Tibial nerve (tissue), 4 donors: Measurements from ENCODE around the gene ENO1. TPM values are rescaled to one million over a fixed set of nuclear protein-coding genes. Genes with fewer than 3 reads are reported as not detected.

Source experiments
- DNase-seq, 2 donors: peaks; one replicate each; pipeline ENCODE4 v3.0.0-alpha.2; 2019; ENCODE audit warnings: low spot score in 2 of 2
- H3K27ac ChIP-seq, 4 donors: fragments of 200-600 bp; sonication (generic) in 3 of 4; one replicate each; pipeline ENCODE4 v1.5.1; 2017 to 2019; ENCODE audit warnings: mild to moderate bottlenecking in 1 of 4
- H3K27me3 ChIP-seq, 2 donors: fragments of 200-600 bp; sonication (generic) in 1 of 2; one replicate each; pipeline versions ENCODE4 v1.5.1 to v1.6.0; 2017 to 2019
- H3K36me3 ChIP-seq, 3 donors: fragments of 200-600 bp; sonication (generic); one replicate each; pipeline ENCODE4 v1.5.1; 2018 to 2019
- H3K4me1 ChIP-seq, 4 donors: fragments of 200-600 bp; sonication (generic) in 3 of 4; one replicate each; pipeline ENCODE4 v1.5.1; 2017 to 2019
- H3K4me3 ChIP-seq, 4 donors: fragments of 200-600 bp; sonication (generic) in 3 of 4; one replicate each; pipeline ENCODE4 v1.5.1; 2017 to 2019; ENCODE audit warnings: mild to moderate bottlenecking in 1 of 4, moderate library complexity in 1 of 4
- H3K9me3 ChIP-seq, 4 donors: fragments of 200-600 bp; sonication (generic) in 3 of 4; one replicate each; pipeline ENCODE4 v1.5.1; 2017 to 2019
- EP300 ChIP-seq, 2 donors: sonication (generic); formaldehyde crosslinking; IDR thresholded peaks; one replicate each; pipeline ENCODE4 v1.6.1; 2017; ENCODE audit warnings: antibody characterized with exemption in 2 of 2, mild to moderate bottlenecking in 1 of 2
- POLR2A ChIP-seq, 2 donors: fragments of 450-650 bp; IDR thresholded peaks; one replicate each; pipeline ENCODE4 v1.6.1; 2017; ENCODE audit warnings: antibody characterized with exemption in 2 of 2, mild to moderate bottlenecking in 2 of 2, moderate library complexity in 2 of 2
- WGBS, 2 donors: methylation state at CpG; one replicate each; pipeline ENCODE4 v1.1.5; 2018; 5-methylcytosine and 5-hydroxymethylcytosine counted together
- total RNA-seq, 4 donors: library from RNA; depleted of rRNA; stranded (reverse); fragments of >200 nt; gene quantifications; one replicate each; pipeline ENCODE4 v1.1.0, GENCODE V29; 2016
- TF ChIP-seq, protein P1 (sequence below), 5 experiments: fragments of 200-600 bp in 3 of 5; fragments of 450-650 bp in 2 of 5; sonication (generic) in 3 of 5; IDR thresholded peaks; one replicate each; pipeline ENCODE4 v1.5.1; 2016 to 2019; ENCODE audit warnings: antibody characterized with exemption in 5 of 5, mild to moderate bottlenecking in 3 of 5, moderate library complexity in 2 of 5

ENO1 gene
- total RNA-seq, 4 donors from 2014 or later: 373 to 741 (median 459) TPM

DNA sequence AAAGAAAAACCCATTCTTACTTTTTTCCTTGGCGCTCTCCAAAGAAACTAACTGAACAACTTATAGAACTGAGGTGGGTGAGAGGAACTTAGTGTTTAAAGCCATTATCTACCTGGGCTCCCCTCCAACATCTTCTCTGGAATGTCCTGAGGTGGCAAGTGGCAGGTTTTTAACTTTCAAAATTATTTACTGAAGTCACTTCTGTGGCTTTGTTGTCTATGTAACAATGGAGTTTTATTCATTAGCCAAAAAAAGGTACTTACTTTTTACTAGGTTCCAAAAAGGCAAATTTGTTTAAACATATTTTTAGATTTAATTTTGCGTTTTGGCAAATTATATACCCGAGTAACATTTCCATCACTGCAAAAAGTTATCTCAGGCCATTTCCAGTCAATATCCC, 2.4 kb downstream of the ENO1 start:
- H3K4me3 ChIP-seq: peak overlapping the region in 1 of 4 donors; percentile 10

DNA sequence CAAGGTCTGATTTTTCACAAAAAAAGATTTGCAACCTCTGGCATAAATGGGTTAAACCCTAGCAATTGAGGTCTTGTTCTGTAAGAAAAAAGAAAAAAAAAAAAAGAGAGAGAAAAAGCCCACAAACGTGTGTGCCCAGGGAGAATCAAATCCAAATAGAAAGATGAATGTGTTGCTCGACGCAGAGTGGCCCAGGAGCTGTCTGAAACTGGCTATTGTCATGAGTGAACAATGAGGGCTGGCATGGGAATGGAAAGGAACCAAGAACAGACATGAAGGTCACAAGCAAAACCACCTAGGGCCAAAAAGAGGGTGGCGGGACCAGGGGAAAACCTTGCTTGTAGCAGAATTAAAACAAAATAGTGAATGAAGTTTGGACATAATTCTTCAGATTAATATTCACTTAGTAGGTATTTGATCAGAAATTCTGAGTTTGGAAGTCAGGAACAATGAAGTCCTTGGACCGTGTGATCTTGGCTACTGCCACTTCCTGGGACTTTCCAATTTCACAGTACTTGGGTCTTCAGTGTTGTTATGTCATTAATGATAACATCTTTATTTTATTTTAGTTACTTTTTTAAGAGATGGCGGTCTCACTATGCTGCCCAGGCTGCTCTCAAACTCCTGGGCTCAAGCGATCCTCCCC, 3.1 kb downstream of the ENO1 start:
- WGBS, 2 donors: 38 to 45% methylated on average over 7 of the region's 7 CpGs
- H3K4me1 ChIP-seq: peaks cover 0 to 72% (median 57%) of the 10 kb centered on the region in 4 donors
- H3K9me3 ChIP-seq: no peaks in the 10 kb centered on the region
- H3K27ac ChIP-seq: peak overlapping the region in 3 of 4 donors; percentile 39 to 85 (median 43)
- peaks cover 6 to 42% (median 36%) of the 10 kb centered on the region in 3 donors for H3K36me3 ChIP-seq
- DNase-seq: no peak
- TF ChIP-seq EP300 (IDR thresholded peaks at IDR 0.05) (no peak), POLR2A (IDR thresholded peaks at IDR 0.05) (no peak)
- TF ChIP-seq, protein P1, sequence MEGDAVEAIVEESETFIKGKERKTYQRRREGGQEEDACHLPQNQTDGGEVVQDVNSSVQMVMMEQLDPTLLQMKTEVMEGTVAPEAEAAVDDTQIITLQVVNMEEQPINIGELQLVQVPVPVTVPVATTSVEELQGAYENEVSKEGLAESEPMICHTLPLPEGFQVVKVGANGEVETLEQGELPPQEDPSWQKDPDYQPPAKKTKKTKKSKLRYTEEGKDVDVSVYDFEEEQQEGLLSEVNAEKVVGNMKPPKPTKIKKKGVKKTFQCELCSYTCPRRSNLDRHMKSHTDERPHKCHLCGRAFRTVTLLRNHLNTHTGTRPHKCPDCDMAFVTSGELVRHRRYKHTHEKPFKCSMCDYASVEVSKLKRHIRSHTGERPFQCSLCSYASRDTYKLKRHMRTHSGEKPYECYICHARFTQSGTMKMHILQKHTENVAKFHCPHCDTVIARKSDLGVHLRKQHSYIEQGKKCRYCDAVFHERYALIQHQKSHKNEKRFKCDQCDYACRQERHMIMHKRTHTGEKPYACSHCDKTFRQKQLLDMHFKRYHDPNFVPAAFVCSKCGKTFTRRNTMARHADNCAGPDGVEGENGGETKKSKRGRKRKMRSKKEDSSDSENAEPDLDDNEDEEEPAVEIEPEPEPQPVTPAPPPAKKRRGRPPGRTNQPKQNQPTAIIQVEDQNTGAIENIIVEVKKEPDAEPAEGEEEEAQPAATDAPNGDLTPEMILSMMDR (IDR thresholded peaks at IDR 0.05): no peak
- no peaks in the 10 kb centered on the region for H3K27me3 ChIP-seq
- H3K4me3 ChIP-seq: no peak overlapping the region

More for the DNA sequence above, 2.4 kb downstream of the ENO1 start:
- DNase-seq: no peak
- Histone ChIP-seq H3K4me1 (peaks cover 0 to 79% (median 61%) of the 10 kb centered on the region in 4 donors), H3K27ac (peak overlapping the region in 3 of 4 donors; percentile 28 to 99 (median 39)), H3K36me3 (peaks cover 3 to 34% (median 29%) of the 10 kb centered on the region in 3 donors), H3K9me3 (no peaks in the 10 kb centered on the region), H3K27me3 (no peaks in the 10 kb centered on the region)
- 78 to 82% methylated on average over 3 of the region's 3 CpGs for whole genome bisulfite sequencing, 2 donors
- TF ChIP-seq, protein P1 (IDR thresholded peaks at IDR 0.05): no peak
- no peak for TF ChIP-seq EP300 (IDR thresholded peaks at IDR 0.05)
- TF ChIP-seq POLR2A (IDR thresholded peaks at IDR 0.05): no peak

DNA sequence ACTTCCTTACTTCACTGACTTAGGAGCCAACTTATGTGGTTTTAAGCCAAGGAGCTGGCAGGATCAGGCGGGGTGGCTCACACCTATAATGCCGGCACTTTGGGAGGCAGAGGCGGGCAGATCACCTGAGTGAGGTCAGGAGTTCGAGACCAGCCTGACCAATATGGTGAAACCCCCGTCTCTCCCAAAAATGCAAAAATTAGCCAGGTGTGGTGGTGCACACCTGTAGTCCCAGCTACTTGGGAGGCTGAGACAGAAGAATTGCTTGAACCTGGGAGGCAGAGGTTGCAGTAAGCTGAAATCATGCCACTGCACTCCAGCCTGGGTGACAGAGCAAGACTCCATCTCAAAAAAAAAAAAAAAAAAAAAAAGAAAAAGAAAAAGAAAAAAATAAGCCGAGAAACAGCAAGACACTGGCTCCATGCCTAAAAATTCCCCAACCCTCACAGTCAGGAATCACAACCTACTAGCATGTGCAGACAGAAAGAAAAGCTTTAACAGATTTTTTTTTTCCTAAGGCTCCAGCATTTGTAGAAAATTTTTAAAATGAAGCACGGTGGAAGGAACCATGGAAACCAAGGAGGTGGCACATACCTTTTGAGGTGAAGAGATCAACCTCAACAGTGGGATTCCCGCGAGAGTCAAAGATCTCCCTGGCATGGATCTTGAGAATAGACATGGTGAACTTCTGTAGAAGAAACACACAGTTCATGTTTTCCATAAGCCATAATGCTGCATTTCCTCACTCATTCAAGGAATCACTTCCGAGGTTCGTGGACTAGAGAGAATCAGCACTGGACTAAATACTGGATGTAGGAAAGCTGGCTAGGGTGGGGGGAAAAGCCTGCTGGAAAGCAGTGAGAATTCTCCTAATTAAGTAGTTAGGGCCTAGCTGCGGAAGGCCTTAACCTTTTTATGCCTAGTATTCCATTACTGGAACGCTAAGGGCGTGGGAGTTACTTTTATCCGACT, 4.0 kb downstream of the ENO1 start:
- Histone ChIP-seq H3K4me1 (peaks cover 0 to 64% (median 53%) of the 10 kb centered on the region in 4 donors), H3K27me3 (no peaks in the 10 kb centered on the region), H3K27ac (peak overlapping the region in 3 of 4 donors; percentile 75 to 85 (median 80)), H3K9me3 (no peaks in the 10 kb centered on the region), H3K36me3 (peaks cover 8 to 50% (median 41%) of the 10 kb centered on the region in 3 donors), H3K4me3 (no peak overlapping the region)
- DNase-seq: no peak
- TF ChIP-seq POLR2A (IDR thresholded peaks at IDR 0.05) (no peak), EP300 (IDR thresholded peaks at IDR 0.05) (no peak)
- TF ChIP-seq, protein P1 (IDR thresholded peaks at IDR 0.05): no peak
- WGBS, 2 donors: 73 to 76% methylated on average over 15 of the region's 15 CpGs

DNA sequence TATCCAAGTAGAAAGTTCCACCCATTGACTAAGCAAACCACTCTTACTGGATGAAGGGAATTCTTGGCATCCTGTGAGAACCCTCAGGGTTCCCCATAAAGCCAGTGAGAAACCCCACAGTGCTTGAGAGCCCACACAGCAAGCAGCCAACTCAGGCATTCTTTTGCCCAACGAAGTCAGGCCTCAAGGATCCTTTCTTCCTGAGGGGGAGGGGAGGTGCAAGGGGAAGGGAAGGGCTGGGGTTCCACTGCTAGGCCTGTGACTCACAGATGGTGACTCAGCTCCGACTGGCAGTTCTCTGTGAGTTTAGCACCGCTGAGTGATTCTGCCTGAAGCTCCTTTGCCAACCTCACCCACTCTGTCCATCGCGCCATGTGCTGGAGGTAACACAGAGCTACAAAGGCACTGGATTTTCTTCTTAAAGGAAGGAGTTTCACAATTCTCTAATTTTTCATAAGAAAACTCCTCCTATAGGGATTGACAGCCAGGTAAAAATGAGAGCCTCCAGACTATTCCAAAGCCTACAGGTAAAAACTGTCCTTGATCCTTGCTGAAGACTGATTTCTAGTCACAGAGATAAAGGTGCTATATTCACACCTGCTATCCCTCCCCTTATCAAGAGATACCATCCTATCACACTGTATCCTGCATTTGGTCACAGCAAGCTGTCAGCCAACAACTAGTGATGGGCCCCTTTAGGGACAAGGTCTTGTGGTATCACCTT, 4.8 kb downstream of the ENO1 start:
- Histone ChIP-seq H3K4me3 (no peak overlapping the region), H3K4me1 (peaks cover 0 to 61% (median 50%) of the 10 kb centered on the region in 4 donors), H3K27ac (peak overlapping the region in 3 of 4 donors; percentile 75 to 85 (median 80)), H3K36me3 (peaks cover 8 to 59% (median 41%) of the 10 kb centered on the region in 3 donors), H3K27me3 (no peaks in the 10 kb centered on the region), H3K9me3 (no peaks in the 10 kb centered on the region)
- WGBS, 2 donors: 14 to 20% methylated on average over 5 of the region's 5 CpGs
- TF ChIP-seq EP300 (IDR thresholded peaks at IDR 0.05): peak in 1 of 2 donors; percentile 72
- no peak for TF ChIP-seq POLR2A (IDR thresholded peaks at IDR 0.05)
- TF ChIP-seq, protein P1 (IDR thresholded peaks at IDR 0.05): no peak
- DNase-seq: peak; percentile 60
